Hematopoietic multipotent progenitor cell treated with erythropoietin and hydrocortisone succinate and interleukin-3 and kit ligand, for 8 days (in vitro differentiated cells): ENCODE measurements around the gene PCDH9.

ENCODE experiments used
- DNase-seq: peaks from one replicate; pipeline ENCODE4 v3.0.0-alpha.2; 2015

Gene PCDH9

DNA sequence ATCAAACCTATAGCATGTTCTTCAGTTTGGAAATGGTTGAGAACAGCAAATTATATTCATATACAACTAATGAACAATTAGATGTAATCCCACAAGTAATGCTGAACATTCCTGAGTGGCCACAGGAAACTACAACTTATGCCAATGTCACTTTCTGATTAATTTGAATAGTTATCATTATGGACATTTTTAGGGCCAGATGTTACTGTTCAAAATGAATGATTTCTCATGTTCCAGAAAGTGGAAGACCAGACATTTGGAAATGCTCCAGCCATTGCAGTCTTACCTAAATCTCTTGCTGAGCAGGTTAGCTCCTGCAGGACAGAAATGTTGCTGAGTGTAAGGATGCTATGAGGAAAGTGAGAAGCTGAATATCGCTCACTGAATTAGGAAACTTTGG, 819.8 kb downstream of the PCDH9 start:
- no peak for DNase-seq

DNA sequence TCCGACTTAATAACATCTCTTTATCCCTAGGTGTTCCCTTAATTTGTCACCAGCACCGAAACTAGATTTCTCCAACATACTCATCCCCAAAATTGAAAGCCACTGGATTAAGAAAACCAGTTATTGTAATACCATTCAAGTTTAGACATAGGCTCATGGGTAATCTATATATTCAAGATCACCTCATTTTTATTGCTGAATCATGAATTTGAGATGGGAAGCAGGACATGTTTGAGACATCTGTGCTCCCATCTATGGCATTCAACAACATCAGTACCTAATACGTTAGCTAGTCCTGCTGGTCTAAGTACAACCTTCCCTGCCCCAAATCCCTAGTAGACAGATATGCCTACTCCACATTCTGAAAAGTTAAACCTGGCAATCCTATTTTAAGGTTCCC, 820.6 kb downstream of the PCDH9 start:
- no peak for DNase-seq

DNA sequence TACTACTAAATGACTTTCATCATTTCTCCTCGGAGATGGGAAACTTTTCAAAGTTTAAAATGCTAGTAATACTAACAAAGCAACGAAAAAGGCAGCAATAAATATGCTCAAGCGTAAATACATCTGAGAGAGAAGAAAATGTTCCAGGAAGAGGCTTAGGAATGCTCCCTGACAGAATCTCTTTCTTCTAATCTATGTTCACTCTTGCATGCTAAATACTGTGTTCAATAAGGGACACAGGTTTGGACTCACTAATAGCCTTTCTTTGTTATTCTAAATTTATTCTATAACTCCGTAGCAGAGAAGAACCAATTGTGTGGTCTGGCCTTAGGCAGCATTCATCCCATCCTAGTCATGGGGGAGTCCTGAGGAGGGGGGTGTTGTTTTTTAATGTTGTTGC, 823.0 kb downstream of the PCDH9 start:
- no peak for DNase-seq

DNA sequence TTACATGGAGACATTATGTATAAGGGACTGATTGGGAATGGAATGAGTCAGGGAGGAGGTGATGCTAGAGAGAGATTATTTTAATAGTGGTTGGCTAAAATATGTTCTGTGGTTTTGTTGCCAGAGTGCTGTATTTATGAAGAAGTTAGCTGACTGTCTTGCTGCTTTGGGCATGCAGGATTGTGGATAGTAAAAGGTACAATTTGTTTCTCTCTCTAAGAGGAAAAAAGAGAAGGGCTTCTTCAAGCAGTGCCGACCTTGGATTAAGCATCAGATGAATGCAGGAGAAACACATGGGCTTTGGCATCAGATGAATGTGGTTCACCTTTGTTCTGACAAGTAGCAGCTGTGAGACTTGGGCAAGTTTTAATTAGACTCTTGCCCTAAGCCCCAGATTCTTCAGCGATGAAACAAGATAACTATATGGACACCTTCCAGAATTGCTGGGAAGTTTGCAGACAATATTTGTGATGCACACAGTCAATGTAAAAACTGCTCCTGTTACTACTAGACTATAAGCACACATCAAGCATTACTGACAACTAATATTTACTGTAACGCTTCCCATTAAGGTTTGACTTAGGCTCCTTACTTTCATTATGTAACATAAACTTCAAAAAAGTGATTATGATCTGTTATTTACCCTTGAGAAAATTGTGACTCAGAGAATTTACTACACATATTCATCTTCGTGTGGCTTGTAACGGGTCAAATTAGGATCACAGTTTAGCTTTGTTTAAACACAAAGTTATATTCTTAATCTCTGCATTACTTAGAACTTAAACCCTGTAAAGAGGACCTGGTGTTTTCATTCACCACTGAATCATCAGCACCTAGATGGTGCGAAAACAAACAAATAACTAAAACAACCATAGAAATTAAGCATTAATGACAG, 824.0 kb downstream of the PCDH9 start:
- DNase-seq: no peak

DNA sequence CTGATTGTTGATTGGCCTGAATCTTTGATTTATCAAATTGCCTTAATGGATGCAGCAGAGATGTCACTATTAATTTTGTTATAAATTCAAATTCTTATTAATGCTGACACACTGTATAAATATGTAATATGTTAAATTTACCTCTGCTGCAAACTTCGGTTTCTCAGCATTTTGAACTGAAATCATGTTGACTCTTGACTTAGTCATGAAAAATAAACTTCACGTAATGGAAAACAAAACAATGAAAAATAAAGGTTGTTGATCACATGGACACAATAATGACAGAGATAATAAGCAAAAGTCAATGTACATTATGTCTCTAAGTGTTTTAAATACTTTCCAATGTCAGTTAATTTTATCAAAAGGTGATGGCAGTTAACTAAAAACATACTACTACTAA, 827.6 kb downstream of the PCDH9 start:
- no peak for DNase-seq

DNA sequence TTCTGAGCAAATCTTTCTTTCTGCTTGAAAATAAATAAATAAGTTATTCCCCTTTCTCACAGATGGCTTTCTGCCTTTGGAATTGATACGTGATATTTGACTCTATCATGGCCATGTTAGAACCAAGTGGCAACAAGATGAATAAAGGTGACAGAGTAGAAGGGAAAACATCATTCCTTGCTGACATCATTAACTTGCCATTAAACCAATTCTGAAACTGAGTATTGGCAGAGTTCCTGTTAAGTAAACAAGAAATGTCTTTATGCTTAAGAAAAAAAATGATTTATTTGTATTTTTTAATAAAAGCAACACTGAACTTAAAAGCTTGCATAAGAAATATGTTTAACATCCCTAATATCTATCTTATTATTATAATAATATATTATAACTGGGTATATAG, 828.1 kb downstream of the PCDH9 start:
- DNase-seq: no peak

DNA sequence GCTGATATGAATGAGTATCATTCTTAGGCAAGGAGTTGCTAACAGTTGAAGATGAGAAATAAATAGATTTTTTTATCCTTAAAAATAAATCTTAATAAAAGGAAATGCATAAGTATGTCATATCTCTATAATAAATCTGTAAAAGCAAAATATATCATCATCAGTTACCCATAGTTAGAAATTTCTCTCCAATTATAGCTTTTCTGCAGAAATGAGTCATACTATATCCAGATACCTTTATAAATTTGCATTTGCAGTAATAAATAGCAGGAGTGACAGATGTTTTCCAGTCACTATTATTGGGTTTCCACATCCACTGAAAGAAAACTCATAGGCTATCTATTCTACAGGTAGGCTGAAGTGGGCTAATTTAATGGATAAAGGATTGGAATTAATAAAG, 829.8 kb downstream of the PCDH9 start:
- no peak for DNase-seq

DNA sequence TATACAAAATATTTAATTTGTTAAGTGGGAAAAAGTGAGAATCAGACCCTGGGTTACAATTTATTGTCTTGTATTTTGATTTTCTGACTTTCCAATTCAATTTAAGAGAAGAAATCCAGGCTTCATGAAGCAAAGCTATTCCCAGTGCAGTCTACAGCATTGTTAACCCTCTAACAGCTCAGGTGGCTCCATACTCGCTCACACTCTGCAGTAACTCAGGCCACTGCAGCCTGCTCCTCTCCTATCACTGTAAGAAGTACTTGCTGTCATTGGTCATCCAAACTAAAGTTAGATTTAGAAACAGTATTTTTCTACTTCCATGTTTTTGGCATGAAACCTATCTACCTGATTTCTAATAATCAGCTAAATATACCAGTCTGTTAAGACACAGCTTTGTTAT, 830.3 kb downstream of the PCDH9 start:
- DNase-seq: no peak

DNA sequence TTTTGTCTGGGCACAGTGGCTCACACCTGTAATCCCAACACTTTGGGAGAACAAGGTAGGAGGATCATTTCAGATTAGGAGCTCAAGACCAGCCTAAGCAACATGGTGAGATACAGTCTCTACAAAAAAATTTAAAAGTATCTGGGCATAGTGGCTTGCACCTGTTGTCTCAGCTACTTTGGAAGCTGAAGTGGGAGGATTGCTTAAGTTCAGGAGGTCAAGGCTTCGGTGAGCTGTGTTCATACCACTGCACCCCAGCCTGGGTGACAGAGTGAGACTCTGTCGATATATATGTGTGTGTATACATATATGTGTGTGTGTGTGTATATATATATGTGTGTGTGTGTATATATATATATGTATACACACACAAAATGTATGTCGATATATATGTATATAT, 833.0 kb downstream of the PCDH9 start:
- no peak for DNase-seq

DNA sequence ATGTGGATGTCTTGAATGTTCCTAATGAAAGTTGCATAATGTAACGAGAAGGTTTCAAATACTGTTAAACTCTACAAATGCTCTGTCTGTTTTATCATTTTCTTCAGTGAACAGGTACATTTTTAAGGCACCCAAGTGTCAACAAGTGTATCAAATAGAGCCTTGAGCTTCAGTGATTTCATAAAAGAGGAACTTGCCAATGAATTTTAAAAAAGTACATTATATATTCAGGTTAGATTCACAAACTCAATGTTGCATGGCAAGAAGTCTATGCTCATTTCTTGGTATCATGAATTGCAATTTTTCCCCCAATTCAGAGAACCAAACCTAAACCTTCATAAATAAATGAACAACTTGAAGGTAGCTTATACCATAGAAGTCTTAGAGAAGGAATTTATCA, 838.8 kb downstream of the PCDH9 start:
- no peak for DNase-seq

DNA sequence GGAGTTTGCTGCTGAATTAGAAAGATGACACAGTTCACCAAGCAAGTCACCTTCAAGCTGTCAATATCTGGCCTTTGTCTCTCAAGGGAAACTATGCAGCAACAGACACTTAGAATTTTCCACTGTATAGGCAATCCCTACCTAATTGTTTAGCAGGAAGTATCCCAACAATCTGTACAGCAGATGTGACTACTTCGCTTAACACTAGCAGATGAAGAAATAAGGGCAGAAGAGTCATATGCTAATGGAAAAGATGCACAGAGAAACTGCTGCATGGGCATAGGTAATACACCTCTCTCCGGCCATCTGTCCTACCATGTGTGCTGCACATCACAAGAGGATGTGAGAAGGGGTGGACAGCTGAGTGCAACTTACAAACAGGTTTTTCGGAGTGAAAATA, 851.2 kb downstream of the PCDH9 start:
- DNase-seq: no peak

DNA sequence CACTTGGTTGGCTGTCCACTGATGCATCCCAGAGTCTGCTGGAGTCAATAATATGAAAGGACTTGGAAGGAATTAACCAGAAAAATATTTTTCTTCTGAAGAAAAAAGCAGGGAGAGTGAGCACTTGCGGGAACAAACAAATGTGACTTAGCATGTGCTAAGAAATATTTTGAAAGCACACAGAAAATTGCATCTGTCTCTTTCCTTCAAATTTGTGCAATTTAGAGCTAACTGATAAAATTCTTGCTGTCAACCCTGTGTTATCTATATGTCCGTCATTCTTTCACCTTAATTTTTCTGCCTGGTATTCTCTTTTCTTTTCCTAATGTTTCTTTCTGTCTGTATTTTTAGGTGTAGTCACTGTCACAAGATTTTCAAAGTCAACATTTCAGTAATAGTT, 852.6 kb downstream of the PCDH9 start:
- DNase-seq: no peak

DNA sequence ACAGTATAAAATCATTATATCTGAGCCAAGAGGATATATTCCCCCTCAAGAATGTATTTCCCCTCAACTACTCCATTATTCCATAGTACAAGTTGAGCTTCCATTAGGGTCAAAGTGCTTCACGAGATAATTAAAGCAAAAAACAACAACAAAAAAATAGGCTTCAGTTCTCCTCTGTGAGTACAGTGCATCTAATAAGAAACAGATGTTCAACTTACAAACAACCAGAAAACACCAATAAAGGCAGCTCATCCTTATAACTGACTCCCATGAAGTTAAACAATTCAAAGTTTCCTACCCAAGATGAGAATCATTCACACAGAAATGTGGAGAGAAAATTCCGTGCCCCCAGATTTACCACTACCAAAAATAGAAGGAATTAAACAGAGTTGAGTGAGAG, 854.4 kb downstream of the PCDH9 start:
- no peak for DNase-seq

DNA sequence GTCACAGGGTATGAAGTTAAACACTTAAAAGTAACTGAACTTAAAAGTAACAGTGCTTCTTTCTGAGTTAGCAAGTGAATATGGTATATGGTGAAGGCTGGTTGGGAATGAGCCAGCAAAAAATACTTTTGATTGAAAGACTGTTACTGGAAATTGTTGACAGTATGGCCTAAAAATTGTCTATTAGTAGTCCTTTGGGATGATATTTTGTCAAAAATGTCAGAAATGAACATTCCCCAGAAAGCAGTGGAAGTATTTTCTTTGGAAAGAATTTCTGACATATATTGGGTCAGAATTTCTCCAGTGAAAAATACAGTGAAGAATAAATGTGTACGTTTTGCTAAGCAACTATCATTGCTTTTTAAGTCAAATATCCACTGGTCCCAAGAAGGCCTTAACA, 860.5 kb downstream of the PCDH9 start:
- no peak for DNase-seq

DNA sequence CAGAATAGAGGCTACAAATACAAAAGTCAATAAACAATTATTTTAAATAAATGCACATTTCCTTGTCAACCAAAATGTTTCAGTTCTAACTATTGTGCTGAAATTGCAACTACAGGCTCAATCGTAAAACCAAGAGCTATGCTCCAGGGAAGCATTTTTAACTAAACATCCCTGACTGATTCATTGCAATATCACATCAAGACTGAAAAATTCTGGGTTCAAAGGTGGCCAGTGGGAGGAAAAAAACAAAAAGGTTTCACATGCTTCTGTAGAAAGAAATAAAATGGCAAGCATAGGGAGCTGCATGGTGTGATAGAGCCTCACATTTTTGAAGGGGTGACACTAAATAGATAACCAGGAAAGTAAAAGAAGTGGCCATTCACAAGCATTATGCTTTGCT, 862.8 kb downstream of the PCDH9 start:
- no peak for DNase-seq

DNA sequence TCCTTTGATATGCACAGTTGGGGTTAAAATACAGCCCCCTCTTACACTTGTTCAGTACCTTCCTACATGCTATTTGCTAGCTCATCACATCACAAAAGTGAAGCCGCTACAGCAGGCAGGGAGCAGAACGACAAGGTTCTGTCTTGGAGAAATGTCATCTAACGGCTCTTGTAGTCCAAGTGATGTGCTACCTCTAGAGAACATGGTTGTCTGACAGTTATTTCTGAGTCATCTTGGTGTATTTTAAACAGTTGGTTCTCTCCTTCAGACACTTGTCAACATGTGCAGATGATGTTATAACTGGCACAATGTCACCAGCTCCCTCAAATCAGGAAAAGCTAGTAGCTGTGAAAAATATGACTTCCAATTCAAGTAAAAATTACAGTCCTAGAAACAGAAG, 865.0 kb downstream of the PCDH9 start:
- no peak for DNase-seq

DNA sequence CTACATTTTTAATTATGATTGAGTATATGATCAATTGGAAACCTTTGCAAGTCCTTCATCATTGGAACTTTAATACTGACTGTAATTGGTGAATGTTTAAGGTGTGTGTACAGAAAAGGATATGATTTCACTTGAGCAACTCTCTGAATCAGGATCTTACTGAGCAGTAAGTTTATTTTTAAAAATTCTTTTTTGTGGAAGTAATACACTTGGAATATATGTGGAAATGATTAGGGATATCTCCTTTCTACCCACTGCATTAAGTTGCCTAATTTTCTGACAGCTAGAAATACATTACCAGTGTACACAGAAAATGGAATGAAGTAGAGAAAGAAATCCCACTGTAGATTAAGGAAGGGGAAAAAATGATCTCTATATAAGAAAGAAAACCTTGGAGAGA, 865.8 kb downstream of the PCDH9 start:
- no peak for DNase-seq

DNA sequence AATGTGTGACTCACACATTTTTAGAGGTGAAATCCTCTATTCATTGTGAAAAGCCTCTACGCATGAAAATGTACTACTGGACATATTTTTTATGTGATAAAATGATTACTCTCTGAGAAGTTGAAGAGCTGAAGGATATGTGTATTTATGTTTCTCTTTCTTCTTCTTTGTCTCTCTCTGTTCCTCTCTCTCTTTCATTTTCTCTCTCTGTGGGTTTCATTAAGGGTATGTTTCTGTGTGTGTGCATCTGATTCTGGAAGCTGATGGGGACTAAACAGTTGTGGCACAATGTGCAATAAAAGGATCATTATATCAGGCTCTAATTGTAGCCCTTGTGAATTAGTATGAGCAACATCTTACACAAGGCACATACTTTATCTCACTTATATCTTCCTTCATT, 867.7 kb downstream of the PCDH9 start:
- DNase-seq: no peak

DNA sequence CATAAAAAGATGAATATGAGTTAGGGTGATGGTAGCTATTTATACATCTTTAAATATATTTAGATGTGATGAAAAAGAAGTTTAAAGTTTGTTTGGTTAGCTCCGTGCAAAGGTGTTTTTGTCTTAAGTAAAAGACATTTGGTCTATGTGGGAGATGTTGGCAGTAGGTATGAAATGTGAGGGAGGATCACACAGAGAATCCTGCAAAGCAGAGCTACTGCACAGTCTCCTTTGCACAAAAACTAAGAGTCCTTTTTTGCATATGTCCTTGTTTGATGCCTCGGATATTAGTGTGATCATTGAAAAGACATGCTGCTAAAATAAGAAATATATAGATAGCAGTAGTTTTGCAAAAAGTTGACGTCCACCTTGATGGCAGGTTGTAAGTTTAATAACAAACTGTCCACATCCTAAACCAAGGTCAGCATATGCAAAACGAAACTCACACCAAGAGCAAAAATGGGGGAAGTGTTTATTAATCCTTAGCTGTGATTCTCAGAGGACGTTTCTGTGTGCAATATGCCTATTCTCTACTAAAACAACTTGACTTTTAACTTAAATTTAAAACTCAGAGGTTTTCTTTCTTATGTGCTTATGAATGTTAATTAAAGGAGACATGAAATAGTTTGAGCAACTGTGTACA, 870.1 kb downstream of the PCDH9 start:
- no peak for DNase-seq

DNA sequence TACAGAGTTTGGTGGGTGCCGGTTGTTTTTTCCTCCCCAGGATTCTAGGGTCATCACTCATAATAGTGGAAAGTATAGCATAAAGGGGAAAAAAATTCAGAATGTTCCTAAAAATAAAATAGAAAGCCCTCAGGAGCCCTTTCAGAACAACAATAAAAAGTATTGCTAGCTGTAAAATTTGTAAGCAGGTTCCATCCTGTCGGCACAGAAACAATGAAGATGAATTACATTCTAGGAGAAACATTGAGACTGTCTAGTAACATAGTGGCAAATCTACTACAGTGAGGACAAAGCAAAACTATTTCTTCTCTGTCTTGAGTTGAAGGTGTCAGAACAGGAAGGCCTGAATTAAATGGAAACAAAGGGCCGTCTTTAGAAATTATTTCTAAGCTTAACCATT, 870.7 kb downstream of the PCDH9 start:
- DNase-seq: no peak

DNA sequence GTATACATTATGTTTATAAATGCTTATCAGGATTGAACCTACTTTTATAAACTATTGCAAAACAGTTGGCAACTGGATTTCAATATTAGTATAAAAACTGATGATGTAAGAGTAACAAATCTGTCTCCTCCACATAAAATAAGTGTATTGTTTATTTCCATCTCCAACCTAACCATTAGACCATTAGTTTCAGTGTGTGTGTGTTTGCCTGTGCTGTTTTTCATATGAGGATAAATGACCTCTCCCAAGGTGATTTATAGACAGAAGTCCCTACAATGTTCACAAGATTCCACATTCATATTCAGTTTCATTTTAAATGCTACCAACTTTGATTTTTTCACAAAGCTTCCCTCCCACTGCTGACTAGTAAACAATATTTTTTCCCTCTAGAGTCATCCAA, 871.6 kb downstream of the PCDH9 start:
- no peak for DNase-seq

DNA sequence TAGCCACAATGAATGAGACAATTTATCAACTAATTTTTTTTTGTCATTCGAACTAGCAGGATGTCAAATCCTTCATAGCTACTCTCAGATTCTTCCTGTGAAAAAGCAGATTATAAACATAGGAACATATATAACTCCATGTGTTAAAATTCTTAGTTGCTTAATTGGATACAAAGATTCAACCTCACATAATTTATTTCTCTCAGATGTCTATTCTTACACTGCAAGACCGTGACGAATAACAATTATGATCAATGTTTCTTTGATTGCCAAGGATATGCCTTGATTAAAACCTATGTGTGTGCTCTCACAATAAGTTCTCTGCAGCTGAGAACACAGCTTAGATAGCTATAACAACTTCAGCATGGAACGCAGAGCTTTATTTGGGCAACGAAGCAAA, 872.7 kb downstream of the PCDH9 start:
- DNase-seq: no peak

DNA sequence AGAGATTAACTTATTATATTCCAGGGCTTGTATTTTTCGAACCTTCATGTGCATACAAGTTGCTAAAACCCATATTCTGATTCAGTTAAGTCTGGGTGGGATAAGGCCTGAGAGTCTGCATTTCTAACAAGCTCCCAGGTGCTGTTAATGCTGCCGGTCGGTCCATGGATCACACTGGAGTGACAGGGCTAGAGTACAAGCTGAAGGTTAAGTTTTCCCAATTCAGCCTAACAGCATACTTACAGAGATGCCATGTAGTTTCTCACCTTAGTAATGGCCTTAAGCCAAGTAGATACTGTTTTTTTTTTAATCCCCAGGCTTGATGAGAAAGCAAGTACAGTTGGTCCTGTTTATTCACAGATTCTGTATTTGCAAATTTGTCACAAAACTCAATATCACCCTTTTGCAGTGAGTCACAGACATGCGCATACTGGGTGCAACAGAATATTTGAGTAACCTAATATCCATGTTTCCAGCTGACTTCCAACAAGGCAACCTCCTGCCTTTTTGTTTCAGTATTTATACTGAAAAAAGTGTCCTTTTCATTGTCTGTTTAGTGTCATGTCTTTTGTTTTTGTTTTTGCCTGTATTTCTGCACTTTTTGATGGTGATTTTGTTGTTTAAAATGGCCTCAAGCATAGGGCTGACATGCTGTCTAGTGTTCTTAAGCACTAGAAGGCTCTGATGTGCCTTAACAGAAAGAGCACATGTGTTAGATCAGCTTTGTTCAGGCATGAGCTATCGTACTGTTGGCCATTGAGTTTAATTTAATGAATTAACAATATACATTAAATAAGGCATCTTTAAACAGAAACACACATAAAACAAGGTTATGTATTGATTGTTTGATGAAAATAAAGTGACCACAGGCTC, 875.0 kb downstream of the PCDH9 start:
- DNase-seq: no peak

DNA sequence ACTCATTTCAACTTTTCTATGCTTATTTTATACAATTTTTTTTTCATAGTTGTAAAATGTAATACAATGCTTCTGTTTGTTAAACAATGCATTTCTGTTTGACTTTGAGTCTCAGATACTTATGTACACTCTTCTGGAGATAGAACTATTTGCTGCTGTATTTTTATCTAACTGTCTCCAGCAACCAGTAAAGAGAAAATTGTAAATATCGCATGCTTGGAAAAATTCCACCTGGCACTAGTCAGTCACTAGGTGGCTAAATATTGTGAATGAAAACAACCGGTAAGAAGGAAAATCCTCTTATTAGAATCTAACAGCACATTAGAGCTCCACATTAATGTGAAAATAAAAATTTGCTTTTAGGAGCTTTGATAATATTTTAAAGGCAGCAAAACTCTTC, 876.5 kb downstream of the PCDH9 start:
- no peak for DNase-seq
